Kidney (tissue), 14 donors: Measurements from ENCODE around the gene ATL1. TPM values are rescaled to one million over a fixed set of nuclear protein-coding genes. Genes with fewer than 3 reads are reported as not detected.
"Not testable (repeated sequence)": the region's sequence is repeated elsewhere in the genome, so short reads cannot be mapped to it uniquely, and the experiment has no call there.

Experiments
- DNase-seq, 5 donors: peaks; one replicate each; pipeline ENCODE4 v3.0.0-alpha.2; 2013 to 2020
- FAIRE-seq: peaks from 2 replicates; lab custom pipeline; 2012; peaks lifted over from hg19 to GRCh38; lab: Jason Lieb, UNC
- H3K27ac ChIP-seq, 2 donors: one replicate each; pipeline ENCODE4 v1.7.0; 2013; ENCODE audit warnings: low read depth in 2 of 2, low read length in 2 of 2, inconsistent platforms in 1 of 2
- H3K27me3 ChIP-seq: one replicate; pipeline ENCODE4 v1.7.1; 2013; ENCODE audit warnings: low read length, inconsistent platforms; ENCODE audit not compliant: control insufficient read depth, insufficient read depth
- H3K36me3 ChIP-seq, 3 donors: one replicate each; pipeline versions ENCODE4 v1.7.0 to v1.7.1; 2013; ENCODE audit warnings: low read length in 3 of 3, control low read depth in 1 of 3, inconsistent platforms in 1 of 3; ENCODE audit not compliant: insufficient read depth in 3 of 3, control insufficient read depth in 2 of 3
- H3K4me1 ChIP-seq, 3 donors: one replicate each; pipeline versions ENCODE4 v1.7.0 to v1.7.1; 2013; ENCODE audit warnings: low read length in 3 of 3, inconsistent platforms in 1 of 3, low read depth in 1 of 3; ENCODE audit not compliant: control insufficient read depth in 2 of 3, insufficient read depth in 2 of 3
- H3K4me3 ChIP-seq, 3 donors: one replicate each; pipeline versions ENCODE4 v1.7.0 to v1.8.1; 2013; ENCODE audit warnings: low read length in 3 of 3, control low read depth in 1 of 3, inconsistent platforms in 1 of 3
- H3K9ac ChIP-seq, 3 donors: one replicate each; pipeline versions ENCODE4 v1.7.0 to v1.7.1; 2013; ENCODE audit warnings: low read length in 3 of 3, control low read depth in 1 of 3, inconsistent platforms in 1 of 3
- H3K9me3 ChIP-seq, 3 donors: one replicate each; pipeline versions ENCODE4 v1.7.0 to v1.7.1; 2013; ENCODE audit warnings: low read length in 3 of 3, control low read depth in 1 of 3, inconsistent platforms in 1 of 3; ENCODE audit not compliant: control insufficient read depth in 2 of 3, insufficient read depth in 1 of 3
- CTCF ChIP-seq: IDR thresholded peaks from 3 replicates; pipeline ENCODE4 v1.5.1; 2012; ENCODE audit warnings: mild to moderate bottlenecking, moderate library complexity, borderline replicate concordance; ENCODE audit not compliant: insufficient read depth; ENCODE audit errors: extremely low read depth
- intact Hi-C: fragments of 100-400 bp; cut with DNase I; formaldehyde crosslinking; loops from one replicate; pipeline ENCODE4 v1.11.1; 2022
- polyA plus RNA-seq: library from polyadenylated mRNA; stranded (reverse); fragments of 350-450 nt; fragmentation: Illumina TruSeq; extraction: RNeasy Lipid Tissue Mini Kit (QIAGEN cat#74804); gene quantifications from one replicate; pipeline ENCODE4 v1.2.3, GENCODE V29; 2014; ENCODE audit warnings: low read depth, low replicate concordance; ENCODE audit not compliant: insufficient read depth
- total RNA-seq: library from RNA; stranded (reverse); fragmentation: NEBNext Ultra II Directional; extraction: Animal tissue kit (Norgen Biotek cat#: 25700); gene quantifications from one replicate; pipeline ENCODE4 v1.2.1, GENCODE V29; 2021
- donor health status: control.
- donor health status: control.
- donor health status: control.
- donor health status: control.
- donor health status: control.
- donor health status: DM: yes; HTN: yes; CAD: no.
- donor health status: Normal renal cell carcinoma (clear cell type).

The ATL1 gene
- total and polyA plus RNA-seq, 2 donors from 2014 or later: 4.0 to 5.9 TPM

GRCh38 chr14:50620341-50620740 lies 60.4 kb downstream of the ATL1 start:
- Histone ChIP-seq H3K9me3 (no peaks in the 10 kb centered on the region), H3K9ac (no peak overlapping the region), H3K27ac (no peak overlapping the region), H3K4me3 (no peak overlapping the region), H3K4me1 (no peaks in the 10 kb centered on the region), H3K36me3 (no peaks in the 10 kb centered on the region), H3K27me3 (no peaks in the 10 kb centered on the region)
- no peak for FAIRE-seq
- no peak for DNase-seq
- no peak for TF ChIP-seq CTCF
- intact Hi-C loops: no loop called here

GRCh38 chr14:50622978-50623377 lies 63.0 kb downstream of the ATL1 start:
- no peak for TF ChIP-seq CTCF
- FAIRE-seq (no peak), DNase-seq (no peak)
- Histone ChIP-seq H3K4me3 (no peak overlapping the region), H3K9me3 (no peaks in the 10 kb centered on the region), H3K4me1 (no peaks in the 10 kb centered on the region), H3K9ac (no peak overlapping the region), H3K27ac (no peak overlapping the region), H3K36me3 (peaks cover 0 to 3% (median 0%) of the 10 kb centered on the region in 3 donors), H3K27me3 (no peaks in the 10 kb centered on the region)
- intact Hi-C loops: no loop called here

- Histone ChIP-seq H3K27ac (no peak overlapping the region), H3K27me3 (no peaks in the 10 kb centered on the region), H3K4me3 (no peak overlapping the region), H3K4me1 (no peaks in the 10 kb centered on the region), H3K9ac (no peak overlapping the region), H3K9me3 (no peaks in the 10 kb centered on the region), H3K36me3 (peaks cover 0 to 3% (median 0%) of the 10 kb centered on the region in 3 donors)
- DNase-seq (no peak), FAIRE-seq (no peak)
- TF ChIP-seq CTCF: no peak
- intact Hi-C loops: no loop called here
Observed at GRCh38 chr14:50624447-50624846, 64.5 kb downstream of the ATL1 start.

- DNase-seq, H3K4me3 ChIP-seq, FAIRE-seq, H3K4me1 ChIP-seq, H3K27me3 ChIP-seq, intact Hi-C loops, H3K9ac ChIP-seq, H3K27ac ChIP-seq, H3K36me3 ChIP-seq, H3K9me3 ChIP-seq: not testable (repeated sequence)
Observed at GRCh38 chr14:50624947-50625346, 65.0 kb downstream of the ATL1 start.
